ENCODE measurements around the gene TIMM23B.
"Not testable (repeated sequence)": the region's sequence is repeated elsewhere in the genome, so short reads cannot be mapped to it uniquely, and the experiment has no call there.

GRCh38 chr10:49952006-49952405 lies 10.2 kb downstream of the TIMM23B start:
- TF ChIP-seq CTCF, POLR2A, EP300 (IDR thresholded peaks at IDR 0.05): not testable (repeated sequence)
